HepG2 (cell line): ENCODE results near the gene ZBTB7A. TPM values are rescaled to one million over a fixed set of nuclear protein-coding genes. Genes with fewer than 3 reads are reported as not detected.

ENCODE experiments used
- ADNP ChIP-seq: sonication (generic); formaldehyde crosslinking; IDR thresholded peaks from 2 replicates; pipeline ENCODE4 v1.4.0; 2020; ENCODE audit warnings: missing genetic modification reagents
- AKAP8 ChIP-seq: sonication (generic); formaldehyde crosslinking; IDR thresholded peaks from 2 replicates; pipeline ENCODE4 v1.5.1; 2020; ENCODE audit warnings: mild to moderate bottlenecking, missing genetic modification reagents
- BRD4 ChIP-seq: sonication (generic); formaldehyde crosslinking; IDR thresholded peaks from 2 replicates; pipeline ENCODE4 v1.4.0; 2020; ENCODE audit warnings: missing genetic modification reagents
- CREM ChIP-seq, 2 experiments: sonication (generic) in 1 of 2; formaldehyde crosslinking in 1 of 2; IDR thresholded peaks; 2 replicates each; pipeline versions ENCODE4 v1.4.0 to v1.6.1; 2016 to 2020; ENCODE audit warnings: antibody characterized with exemption in 1 of 2, mild to moderate bottlenecking in 1 of 2, missing genetic modification reagents in 1 of 2
- NFATC3 ChIP-seq: sonication (generic); formaldehyde crosslinking; IDR thresholded peaks from 2 replicates; pipeline ENCODE4 v1.5.1; 2020; ENCODE audit warnings: mild to moderate bottlenecking, missing genetic modification reagents
- SP2 ChIP-seq: sonication (generic); formaldehyde crosslinking; IDR thresholded peaks from 2 replicates; pipeline ENCODE4 v1.5.1; 2020; ENCODE audit warnings: mild to moderate bottlenecking, missing genetic modification reagents
- STAT5B ChIP-seq: sonication (generic); formaldehyde crosslinking; IDR thresholded peaks from 2 replicates; pipeline ENCODE4 v1.4.0; 2020; ENCODE audit warnings: missing genetic modification reagents
- ZBTB33 ChIP-seq: sonication (generic); formaldehyde crosslinking; IDR thresholded peaks from 2 replicates; pipeline ENCODE4 v1.4.0; 2020; ENCODE audit warnings: missing genetic modification reagents
- ZBTB38 ChIP-seq: sonication (generic); formaldehyde crosslinking; IDR thresholded peaks from 2 replicates; pipeline ENCODE4 v1.5.1; 2020; ENCODE audit warnings: mild to moderate bottlenecking, missing genetic modification reagents
- ZNF343 ChIP-seq: sonication (generic); formaldehyde crosslinking; IDR thresholded peaks from 2 replicates; pipeline ENCODE4 v1.4.0; 2020; ENCODE audit warnings: mild to moderate bottlenecking, missing genetic modification reagents
- ZNF816 ChIP-seq: sonication (generic); formaldehyde crosslinking; IDR thresholded peaks from 2 replicates; pipeline ENCODE4 v1.8.0; 2022; ENCODE audit warnings: missing genetic modification reagents, mild to moderate bottlenecking, borderline replicate concordance
- ZSCAN25 ChIP-seq: sonication (generic); formaldehyde crosslinking; IDR thresholded peaks from 2 replicates; pipeline ENCODE4 v1.8.0; 2022; ENCODE audit warnings: mild to moderate bottlenecking, missing genetic modification reagents
- polyA plus RNA-seq, 8 experiments: library from polyadenylated mRNA; depleted of rRNA in 3 of 8; stranded (reverse) in 7 of 8; unstranded in 1 of 8; fragments of >200 nt; fragmentation: Illumina TruSeq in 4 of 8; extraction: Trizol in 4 of 8; gene quantifications; 2 replicates each; pipeline versions ENCODE4 v1.2.1 to v1.2.3, GENCODE V29; 2011 to 2016; ENCODE audit warnings: low read depth in 4 of 8, missing spikeins in 1 of 8, mixed read lengths in 1 of 8; ENCODE audit not compliant: insufficient read depth in 1 of 8
- total RNA-seq, 5 experiments: library from RNA; depleted of rRNA; stranded (reverse); fragments of >200 nt; fragmentation: Illumina TruSeq; extraction: Trizol; gene quantifications; 2 replicates each; pipeline ENCODE4 v1.2.3, GENCODE V29; 2016; ENCODE audit warnings: low read depth in 1 of 5

The ZBTB7A gene
- total and polyA plus RNA-seq, 2 of the 13 experiments (the other 11 are each of a cell fraction or from before 2014, with no cell fraction given): 3.6 to 4.0 TPM

- TF ChIP-seq ZBTB33 (CRISPR knock-in tag) (peak; percentile 81), ZNF816 (0 out of 2 replicates have a peak, but pooled peaks have one; percentile 19), CREM (IDR thresholded peaks at IDR 0.05) (no peak), CREM (CRISPR knock-in tag; IDR thresholded peaks at IDR 0.05) (no peak), AKAP8 (CRISPR knock-in tag) (no peak), ADNP (CRISPR knock-in tag) (peak; percentile 95), STAT5B (CRISPR knock-in tag) (no peak), BRD4 (CRISPR knock-in tag) (peak; percentile 44; the same call in 1 of the 2 replicates), ZBTB38 (peak; percentile 16), NFATC3 (CRISPR knock-in tag) (no peak), ZSCAN25 (CRISPR knock-in tag) (0 out of 2 replicates have a peak, but pooled peaks have one; percentile 16), SP2 (CRISPR knock-in tag) (no peak), ZNF343 (no peak)
Observed at GRCh38 chr19:4061683-4062418, 4.8 kb downstream of the ZBTB7A start (continued).
